ENCODE data around the gene CISD3. TPM values are rescaled to one million over a fixed set of nuclear protein-coding genes. Genes with fewer than 3 reads are reported as not detected.

CISD3 gene
- total RNA-seq, 1 experiment from 2014 or later: 14.1 TPM

- BruUV-seq (replicated peaks): no TSS peak
- no peak for DNase-seq
- no peaks in the 10 kb centered on the region for H3F3A ChIP-seq (ENCODE audit: low read length, unreplicated experiment)
- no peaks in the 10 kb centered on the region for H3K9me2 ChIP-seq (replicated peaks; ENCODE audit: low read length)
- no peak for ATAC-seq
- no peaks in the 10 kb centered on the region for H3K9me3 ChIP-seq (ENCODE audit: low read length)
- no peaks in the 10 kb centered on the region for H3K27me3 ChIP-seq (ENCODE audit: low read length)
- H3K27ac ChIP-seq (ENCODE audit: low read length): no peak overlapping the region
- no peak overlapping the region for H3K4me2 ChIP-seq (ENCODE audit: low read length)
- ChIA-PET POLR2A (ENCODE audit: unreplicated experiment) (no interaction called here), CTCF (no interaction called here)
- no peak overlapping the region for H3K4me3 ChIP-seq (ENCODE audit: low read length)
- intact Hi-C loops (cut with micrococcal nuclease): no loop called here
- no peak overlapping the region for H3K9ac ChIP-seq (ENCODE audit: low read length)
- H2AFZ ChIP-seq (ENCODE audit: low read length): no peak overlapping the region
- no peak for TF ChIP-seq EZH2phosphoT487 (IDR thresholded peaks at IDR 0.05; ENCODE audit: borderline replicate concordance, low read length)
- TF ChIP-seq EZH2 (IDR thresholded peaks at IDR 0.05; ENCODE audit: low read length, unreplicated experiment): no peak
- no peak for TF ChIP-seq CTCF (conservative IDR thresholded peaks at IDR 0.05; ENCODE audit: low read depth, low read length)
- H3K4me1 ChIP-seq (ENCODE audit: insufficient read depth, low read length): peaks cover 8% of the 10 kb centered on the region
- H3K79me2 ChIP-seq (ENCODE audit: low read length): peaks cover 63% of the 10 kb centered on the region
- peaks cover 8% of the 10 kb centered on the region; the same call in 1 of the 2 replicates for H4K20me1 ChIP-seq (ENCODE audit: low read length)
- H3K36me3 ChIP-seq (ENCODE audit: low read depth, low read length): no peaks in the 10 kb centered on the region; the same call in 1 of the 2 replicates
Measured at GRCh38 chr17:38741921-38742410, 11.8 kb downstream of the CISD3 start.

- Histone ChIP-seq H3K9me2 (replicated peaks; ENCODE audit: low read length) (no peaks in the 10 kb centered on the region), H3F3A (ENCODE audit: low read length, unreplicated experiment) (no peaks in the 10 kb centered on the region), H3K4me3 (ENCODE audit: low read length) (no peak overlapping the region), H3K9me3 (ENCODE audit: low read length) (no peaks in the 10 kb centered on the region), H3K4me1 (ENCODE audit: insufficient read depth, low read length) (peaks cover 8% of the 10 kb centered on the region), H2AFZ (ENCODE audit: low read length) (no peak overlapping the region), H3K36me3 (ENCODE audit: low read depth, low read length) (no peaks in the 10 kb centered on the region; the same call in 1 of the 2 replicates), H3K9ac (ENCODE audit: low read length) (no peak overlapping the region), H4K20me1 (ENCODE audit: low read length) (peaks cover 8% of the 10 kb centered on the region; the same call in 1 of the 2 replicates), H3K27ac (ENCODE audit: low read length) (no peak overlapping the region), H3K27me3 (ENCODE audit: low read length) (no peaks in the 10 kb centered on the region), H3K4me2 (ENCODE audit: low read length) (no peak overlapping the region), H3K79me2 (ENCODE audit: low read length) (peaks cover 70% of the 10 kb centered on the region)
- TF ChIP-seq EZH2 (IDR thresholded peaks at IDR 0.05; ENCODE audit: low read length, unreplicated experiment): no peak
- no peak for TF ChIP-seq CTCF (conservative IDR thresholded peaks at IDR 0.05; ENCODE audit: low read depth, low read length)
- no peak for TF ChIP-seq EZH2phosphoT487 (IDR thresholded peaks at IDR 0.05; ENCODE audit: borderline replicate concordance, low read length)
- intact Hi-C loops (cut with micrococcal nuclease): no loop called here
- BruUV-seq (replicated peaks): no TSS peak
- ChIA-PET CTCF (no interaction called here), POLR2A (ENCODE audit: unreplicated experiment) (no interaction called here)
- DNase-seq (no peak), ATAC-seq (no peak)
Measured at GRCh38 chr17:38742411-38743308, 12.5 kb downstream of the CISD3 start.

Measured in PC-3 (cell line).